Endodermal cell (in vitro differentiated cells): ENCODE results near the gene SEC24A. TPM values are rescaled to one million over a fixed set of nuclear protein-coding genes. Genes with fewer than 3 reads are reported as not detected.
A peak's percentile ranks its signal among the peaks of the same experiment; 100 is the strongest.
"Not testable (repeated sequence)": the region's sequence is repeated elsewhere in the genome, so short reads cannot be mapped to it uniquely, and the experiment has no call there.

Source experiments
- DNase-seq: peaks from one replicate; pipeline ENCODE4 v3.0.0-alpha.2; 2017
- H3K27ac ChIP-seq: 2 replicates; pipeline ENCODE4 v1.5.1; 2013; ENCODE audit warnings: mild to moderate bottlenecking, low read depth, low read length, moderate library complexity
- H3K27me3 ChIP-seq: 2 replicates; pipeline ENCODE4 v1.6.1; 2013; ENCODE audit warnings: mild to moderate bottlenecking, low read length, moderate library complexity; ENCODE audit not compliant: insufficient read depth, control insufficient read depth, poor library complexity, severe bottlenecking
- H3K36me3 ChIP-seq: 2 replicates; pipeline ENCODE4 v1.7.0; 2013; ENCODE audit warnings: mild to moderate bottlenecking, low read length, moderate library complexity; ENCODE audit not compliant: control insufficient read depth, insufficient read depth
- H3K4me1 ChIP-seq: one replicate; pipeline ENCODE4 v1.7.0; 2013; ENCODE audit warnings: low read length; ENCODE audit not compliant: control insufficient read depth, insufficient read depth
- H3K4me3 ChIP-seq: 2 replicates; pipeline ENCODE4 v1.5.1; 2013; ENCODE audit warnings: mild to moderate bottlenecking, low read length, moderate library complexity
- H3K9ac ChIP-seq: 2 replicates; pipeline ENCODE4 v1.6.1; 2013; ENCODE audit warnings: mild to moderate bottlenecking, low read length, moderate library complexity; ENCODE audit not compliant: poor library complexity, severe bottlenecking; ENCODE audit errors: extremely low read depth
- H3K9me3 ChIP-seq: 2 replicates; pipeline ENCODE4 v1.6.1; 2013; ENCODE audit warnings: mild to moderate bottlenecking, low read length, moderate library complexity; ENCODE audit not compliant: control insufficient read depth
- H3K27ac Mint-ChIP-seq: 2 replicates; pipeline ENCODE4 v1.8.0; 2020; ENCODE audit warnings: mixed read lengths
- H3K27me3 Mint-ChIP-seq: 2 replicates; pipeline ENCODE4 v1.8.0; 2021; ENCODE audit warnings: mild to moderate bottlenecking, mixed read lengths; ENCODE audit not compliant: insufficient read depth
- H3K36me3 Mint-ChIP-seq: 2 replicates; pipeline ENCODE4 v1.8.0; 2020; ENCODE audit warnings: low read depth, mixed read lengths
- H3K4me1 Mint-ChIP-seq: 2 replicates; pipeline ENCODE4 v1.8.0; 2020; ENCODE audit warnings: mixed read lengths
- H3K4me3 Mint-ChIP-seq: 2 replicates; pipeline ENCODE4 v1.8.0; 2020; ENCODE audit warnings: mild to moderate bottlenecking, moderate library complexity, mixed read lengths
- H3K9me3 Mint-ChIP-seq: 2 replicates; pipeline ENCODE4 v1.8.0; 2020; ENCODE audit warnings: mild to moderate bottlenecking, mixed read lengths
- CTCF ChIP-seq: fragments of 200-600 bp; sonication (generic); conservative IDR thresholded peaks from 2 replicates; pipeline ENCODE4 v1.5.0; 2021; ENCODE audit warnings: antibody characterized with exemption, mild to moderate bottlenecking
- WGBS, 2 experiments: methylation state at CpG; one replicate each; pipeline versions ENCODE4 v1.1.5 to v1.1.7; 2013; ENCODE audit warnings: missing lambda C conversion rate in 2 of 2, mixed read lengths in 1 of 2; ENCODE audit not compliant: insufficient coverage in 1 of 2, insufficient read length in 1 of 2; 5-methylcytosine and 5-hydroxymethylcytosine counted together
- total RNA-seq, 2 donors: library from RNA; stranded (reverse); fragmentation: NEBNext Ultra II Directional in 1 of 2; extraction: Animal tissue kit (Norgen Biotek cat#: 25700) in 1 of 2; gene quantifications; 2 replicates in 1 of 2; 3 replicates in 1 of 2; pipeline ENCODE4 v1.2.1, GENCODE V29; 2021

Gene SEC24A
- total RNA-seq, 2 donors from 2014 or later = 26.5 to 32.1 TPM

GRCh38 chr5:134749415-134749814 is 100.8 kb downstream of the SEC24A start:
- DNase-seq = no peak
- peak overlapping the region; percentile 76 for H3K27ac Mint-ChIP-seq
- no peak for TF ChIP-seq CTCF
- no peaks in the 10 kb centered on the region for H3K9me3 Mint-ChIP-seq
- peaks cover 6% of the 10 kb centered on the region for H3K4me1 Mint-ChIP-seq
- no peaks in the 10 kb centered on the region for H3K9me3 ChIP-seq
- no peaks in the 10 kb centered on the region for H3K27me3 Mint-ChIP-seq
- H3K9ac ChIP-seq = peak overlapping the region; percentile 61
- WGBS, 2 experiments = 82% methylated on average over 3 of the region's 3 CpGs; no CpG with 5 or more reads in 1 of the 2 experiments
- H3K27ac ChIP-seq = peak overlapping the region; percentile 55
- peaks cover 23% of the 10 kb centered on the region for H3K36me3 ChIP-seq
- no peak overlapping the region for H3K4me3 ChIP-seq
- H3K4me3 Mint-ChIP-seq = no peak overlapping the region
- no peaks in the 10 kb centered on the region for H3K27me3 ChIP-seq
- peaks cover 4% of the 10 kb centered on the region for H3K4me1 ChIP-seq
- H3K36me3 Mint-ChIP-seq = peaks cover 13% of the 10 kb centered on the region

- Mint-ChIP-seq H3K36me3 (peaks cover 4% of the 10 kb centered on the region), H3K9me3 (no peaks in the 10 kb centered on the region), H3K4me3 (peak overlapping the region; percentile 99), H3K27me3 (peaks cover 8% of the 10 kb centered on the region), H3K27ac (peak overlapping the region; percentile 100), H3K4me1 (peaks cover 18% of the 10 kb centered on the region)
- peak overlapping the region; percentile 97 for H3K4me3 ChIP-seq
- no peaks in the 10 kb centered on the region for H3K4me1 ChIP-seq
- TF ChIP-seq CTCF = no peak
- H3K27me3 ChIP-seq = no peaks in the 10 kb centered on the region
- no peak for DNase-seq
- peak overlapping the region; percentile 86 for H3K9ac ChIP-seq
- no peak overlapping the region for H3K27ac ChIP-seq
- 28 to 40% methylated on average over 8 to 9 of the region's 9 CpGs for WGBS, 2 experiments
- no peaks in the 10 kb centered on the region for H3K36me3 ChIP-seq
- no peaks in the 10 kb centered on the region for H3K9me3 ChIP-seq
These were observed 109.6 kb downstream of the SEC24A start for GRCh38 chr5:134758176-134758503.

DNA sequence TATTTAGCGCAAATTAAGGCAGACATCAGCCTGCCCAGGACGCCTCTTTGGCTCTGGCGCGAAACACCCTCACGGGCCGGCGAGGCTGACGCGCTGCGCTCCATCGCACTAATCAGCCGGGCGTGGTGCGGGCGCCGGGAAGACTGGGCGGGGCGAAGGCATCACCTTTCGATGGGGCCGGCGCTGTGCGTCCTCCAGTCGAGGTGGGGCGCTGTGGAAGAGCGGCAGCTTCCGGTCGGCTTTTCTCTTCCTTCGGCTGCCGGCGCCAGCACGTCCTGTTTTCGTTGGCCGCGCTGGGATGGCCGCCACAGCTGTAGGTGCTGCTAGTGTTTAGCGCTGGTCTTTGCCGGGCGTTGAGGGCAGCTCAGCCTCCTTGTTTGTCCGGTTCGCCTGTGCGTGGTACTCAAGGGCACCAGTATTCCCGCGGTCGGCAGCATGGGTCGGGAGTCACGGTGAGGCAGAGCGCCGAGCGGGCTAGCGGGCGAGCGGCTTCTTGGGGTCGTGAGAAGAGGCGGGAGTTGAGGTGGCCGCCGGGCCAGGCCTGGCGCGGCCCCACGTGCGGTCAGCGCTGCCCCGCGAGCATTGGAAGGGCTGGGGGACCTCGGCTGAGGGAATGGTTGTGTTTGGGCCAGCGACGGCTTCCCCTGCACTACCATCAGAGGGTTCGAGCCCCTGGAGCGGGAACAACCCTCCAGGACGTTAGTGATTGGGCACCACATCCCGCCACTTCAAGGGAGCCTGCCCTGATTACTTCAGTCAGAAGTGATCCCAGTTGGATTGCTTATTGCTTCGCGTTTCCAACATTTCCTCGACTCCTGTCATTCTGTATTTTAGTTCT is 110.1 kb downstream of the SEC24A start, which contains the start of gene DDX46:
TSS of gene DDX46 (plus strand) at position 276 of the 838 bp plus-strand sequence. CDS start at position 436, 160 bp downstream.
- peak; percentile 84 for TF ChIP-seq CTCF
- Mint-ChIP-seq H3K27me3 (peaks cover 8% of the 10 kb centered on the region), H3K36me3 (peaks cover 6% of the 10 kb centered on the region), H3K27ac (peak within 1 kb of the TSS; percentile 100), H3K4me3 (peak within 1 kb of the TSS; percentile 99), H3K9me3 (no peaks in the 10 kb centered on the region), H3K4me1 (peaks cover 18% of the 10 kb centered on the region)
- Histone ChIP-seq H3K27me3 (no peaks in the 10 kb centered on the region), H3K9ac (peak within 1 kb of the TSS; percentile 86), H3K27ac (no peak within 1 kb of the TSS), H3K36me3 (peaks cover under 1% of the 10 kb centered on the region), H3K9me3 (no peaks in the 10 kb centered on the region), H3K4me3 (peak within 1 kb of the TSS; percentile 97), H3K4me1 (no peaks in the 10 kb centered on the region)
- WGBS, 2 experiments = 0 to 1% methylated on average over 10 to 73 of the region's 73 CpGs
- peak; percentile 98 for DNase-seq

GRCh38 chr5:134767528-134768291 is 119.1 kb downstream of the SEC24A start:
- 94 to 96% methylated on average over 18 to 21 of the region's 21 CpGs for WGBS, 2 experiments
- peaks cover 70% of the 10 kb centered on the region for H3K36me3 Mint-ChIP-seq
- H3K36me3 ChIP-seq = peaks cover 80% of the 10 kb centered on the region

More at GRCh38 chr5:134767528-134768291, 119.1 kb downstream of the SEC24A start:
- not testable (repeated sequence) for H3K4me1 Mint-ChIP-seq, H3K9me3 Mint-ChIP-seq, H3K27ac Mint-ChIP-seq, H3K9ac ChIP-seq, H3K27me3 Mint-ChIP-seq, H3K27me3 ChIP-seq, H3K4me3 ChIP-seq, H3K9me3 ChIP-seq, H3K27ac ChIP-seq, H3K4me3 Mint-ChIP-seq, DNase-seq, H3K4me1 ChIP-seq
